ENCODE results near the gene BBOX1.

The BBOX1 gene

GRCh38 chr11:27061461-27061821 lies 20.8 kb downstream of the BBOX1 start:
- TF ChIP-seq POLR2AphosphoS5 (IDR thresholded peaks at IDR 0.05; ENCODE audit: low read depth, low read length) (no peak), REST (IDR thresholded peaks at IDR 0.05; ENCODE audit: insufficient read depth in 1 of 2, low read depth in 2 of 2, low read length in 2 of 2) (no peak), TAF1 (IDR thresholded peaks at IDR 0.05; ENCODE audit: borderline replicate concordance, insufficient read depth, low read length) (no peak), FOXP2 (optimal IDR thresholded peaks at IDR 0.05; ENCODE audit: borderline replicate concordance, extremely low read depth, extremely low read length, insufficient read depth) (no peak), SIN3A (IDR thresholded peaks at IDR 0.05; ENCODE audit: borderline replicate concordance, insufficient read depth, low read length) (no peak)

- TF ChIP-seq FOXP2 (optimal IDR thresholded peaks at IDR 0.05; ENCODE audit: borderline replicate concordance, extremely low read depth, extremely low read length, insufficient read depth) (no peak), REST (IDR thresholded peaks at IDR 0.05; ENCODE audit: insufficient read depth in 1 of 2, low read depth in 2 of 2, low read length in 2 of 2) (no peak), TAF1 (IDR thresholded peaks at IDR 0.05; ENCODE audit: borderline replicate concordance, insufficient read depth, low read length) (no peak)
Observed at GRCh38 chr11:27064086-27064485, 23.5 kb downstream of the BBOX1 start.

- TF ChIP-seq TAF1 (IDR thresholded peaks at IDR 0.05; ENCODE audit: borderline replicate concordance, insufficient read depth, low read length) (no peak), FOXP2 (optimal IDR thresholded peaks at IDR 0.05; ENCODE audit: borderline replicate concordance, extremely low read depth, extremely low read length, insufficient read depth) (no peak), POLR2AphosphoS5 (IDR thresholded peaks at IDR 0.05; ENCODE audit: low read depth, low read length) (no peak), REST (IDR thresholded peaks at IDR 0.05; ENCODE audit: insufficient read depth in 1 of 2, low read depth in 2 of 2, low read length in 2 of 2) (no peak), SIN3A (IDR thresholded peaks at IDR 0.05; ENCODE audit: borderline replicate concordance, insufficient read depth, low read length) (no peak)
Observed at GRCh38 chr11:27075192-27075591, 34.6 kb downstream of the BBOX1 start.

GRCh38 chr11:27075655-27076054 lies 35.0 kb downstream of the BBOX1 start:
- TF ChIP-seq TAF1 (IDR thresholded peaks at IDR 0.05; ENCODE audit: borderline replicate concordance, insufficient read depth, low read length) (no peak), FOXP2 (optimal IDR thresholded peaks at IDR 0.05; ENCODE audit: borderline replicate concordance, extremely low read depth, extremely low read length, insufficient read depth) (no peak), SIN3A (IDR thresholded peaks at IDR 0.05; ENCODE audit: borderline replicate concordance, insufficient read depth, low read length) (no peak), REST (IDR thresholded peaks at IDR 0.05; ENCODE audit: insufficient read depth in 1 of 2, low read depth in 2 of 2, low read length in 2 of 2) (no peak), POLR2AphosphoS5 (IDR thresholded peaks at IDR 0.05; ENCODE audit: low read depth, low read length) (no peak)

- TF ChIP-seq SIN3A (IDR thresholded peaks at IDR 0.05; ENCODE audit: borderline replicate concordance, insufficient read depth, low read length) (no peak), TAF1 (IDR thresholded peaks at IDR 0.05; ENCODE audit: borderline replicate concordance, insufficient read depth, low read length) (no peak), REST (IDR thresholded peaks at IDR 0.05; ENCODE audit: insufficient read depth in 1 of 2, low read depth in 2 of 2, low read length in 2 of 2) (no peak), POLR2AphosphoS5 (IDR thresholded peaks at IDR 0.05; ENCODE audit: low read depth, low read length) (no peak), FOXP2 (optimal IDR thresholded peaks at IDR 0.05; ENCODE audit: borderline replicate concordance, extremely low read depth, extremely low read length, insufficient read depth) (no peak)
Observed at GRCh38 chr11:27076121-27076589, 35.5 kb downstream of the BBOX1 start.
